ENCODE measurements around the gene ZFAND4. TPM values are rescaled to one million over a fixed set of nuclear protein-coding genes. Genes with fewer than 3 reads are reported as not detected.

The ZFAND4 gene
- total RNA-seq, 6 experiments from 2014 or later, result 3.9 to 4.8 (median 4.3) TPM

DNA sequence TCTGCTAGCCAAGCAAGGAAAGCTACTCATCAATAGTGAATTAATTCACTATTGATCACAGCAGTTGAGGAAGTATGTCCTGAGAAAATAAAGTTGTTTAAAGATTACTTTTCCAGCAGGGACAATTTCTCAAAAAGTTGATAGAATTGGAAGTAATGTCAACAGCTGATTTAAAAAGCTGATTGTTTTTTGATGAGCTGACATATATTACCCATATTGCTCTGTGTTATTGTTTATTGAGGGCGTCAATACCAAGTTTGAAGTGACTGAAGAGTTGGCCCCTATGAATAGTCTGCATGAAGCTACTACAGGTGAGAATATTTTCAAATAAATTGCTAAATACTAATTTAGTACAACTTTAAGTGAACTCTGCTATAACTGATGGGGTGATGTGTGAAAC is 28.0 kb downstream of the ZFAND4 start:
- Mint-ChIP-seq H3K27me3 (ENCODE audit: insufficient read depth) (no peaks in the 10 kb centered on the region), H3K9me3 (no peaks in the 10 kb centered on the region), H3K4me3 (no peak overlapping the region), H3K36me3 (ENCODE audit: low read depth) (no peaks in the 10 kb centered on the region; the same call in 1 of the 2 replicates), H3K27ac (no peak overlapping the region), H3K4me1 (ENCODE audit: low read depth) (no peaks in the 10 kb centered on the region)
- TF ChIP-seq, protein P1, sequence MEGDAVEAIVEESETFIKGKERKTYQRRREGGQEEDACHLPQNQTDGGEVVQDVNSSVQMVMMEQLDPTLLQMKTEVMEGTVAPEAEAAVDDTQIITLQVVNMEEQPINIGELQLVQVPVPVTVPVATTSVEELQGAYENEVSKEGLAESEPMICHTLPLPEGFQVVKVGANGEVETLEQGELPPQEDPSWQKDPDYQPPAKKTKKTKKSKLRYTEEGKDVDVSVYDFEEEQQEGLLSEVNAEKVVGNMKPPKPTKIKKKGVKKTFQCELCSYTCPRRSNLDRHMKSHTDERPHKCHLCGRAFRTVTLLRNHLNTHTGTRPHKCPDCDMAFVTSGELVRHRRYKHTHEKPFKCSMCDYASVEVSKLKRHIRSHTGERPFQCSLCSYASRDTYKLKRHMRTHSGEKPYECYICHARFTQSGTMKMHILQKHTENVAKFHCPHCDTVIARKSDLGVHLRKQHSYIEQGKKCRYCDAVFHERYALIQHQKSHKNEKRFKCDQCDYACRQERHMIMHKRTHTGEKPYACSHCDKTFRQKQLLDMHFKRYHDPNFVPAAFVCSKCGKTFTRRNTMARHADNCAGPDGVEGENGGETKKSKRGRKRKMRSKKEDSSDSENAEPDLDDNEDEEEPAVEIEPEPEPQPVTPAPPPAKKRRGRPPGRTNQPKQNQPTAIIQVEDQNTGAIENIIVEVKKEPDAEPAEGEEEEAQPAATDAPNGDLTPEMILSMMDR (IDR thresholded peaks at IDR 0.05), result no peak
- DNase-seq, result no peak

DNA sequence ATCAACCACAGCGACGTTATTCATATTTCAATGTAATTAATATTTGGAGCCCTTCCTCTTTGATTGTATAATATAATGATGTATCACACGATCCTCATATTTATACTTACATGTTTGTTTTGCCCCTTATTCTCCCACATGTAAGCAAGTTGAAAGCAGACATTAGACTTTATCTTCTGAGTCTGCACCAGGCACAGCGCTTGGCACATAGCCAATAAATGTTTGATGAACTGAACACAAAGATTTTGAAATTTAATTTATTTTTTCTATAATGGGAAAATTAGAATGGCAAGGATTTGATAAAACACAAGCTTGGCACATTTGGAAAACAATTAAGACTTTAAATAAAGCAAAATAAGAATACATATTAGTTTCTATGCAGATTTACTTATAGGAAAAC is 31.6 kb downstream of the ZFAND4 start:
- DNase-seq, result no peak
- H3K36me3 Mint-ChIP-seq (ENCODE audit: low read depth), result no peaks in the 10 kb centered on the region; the same call in 1 of the 2 replicates
- no peak overlapping the region for H3K4me3 Mint-ChIP-seq
- TF ChIP-seq, protein P1 (IDR thresholded peaks at IDR 0.05), result no peak
- no peaks in the 10 kb centered on the region for H3K9me3 Mint-ChIP-seq
- H3K27me3 Mint-ChIP-seq (ENCODE audit: insufficient read depth), result no peaks in the 10 kb centered on the region
- H3K4me1 Mint-ChIP-seq (ENCODE audit: low read depth), result no peaks in the 10 kb centered on the region
- H3K27ac Mint-ChIP-seq, result no peak overlapping the region

DNA sequence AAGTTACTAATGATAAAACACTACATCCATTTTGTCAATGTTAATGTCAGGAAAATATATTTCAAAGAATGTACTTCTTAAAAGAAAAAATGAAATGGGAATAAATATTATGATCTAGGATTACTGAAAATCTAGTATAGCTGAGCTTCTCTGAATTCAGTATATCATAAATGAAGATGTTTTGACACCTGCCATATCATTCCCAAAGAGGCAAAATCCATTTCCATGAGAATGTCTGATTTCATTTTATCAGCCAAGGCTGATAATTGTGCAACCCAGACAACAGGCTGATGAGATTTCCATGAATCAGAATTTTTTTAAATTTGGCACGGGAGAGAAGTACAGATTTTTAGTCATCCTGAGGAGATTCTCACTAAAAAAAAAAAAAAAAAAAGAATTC is 32.5 kb downstream of the ZFAND4 start:
- Mint-ChIP-seq H3K27ac (no peak overlapping the region), H3K9me3 (peaks cover 4% of the 10 kb centered on the region; the same call in 1 of the 2 replicates), H3K4me3 (no peak overlapping the region), H3K4me1 (ENCODE audit: low read depth) (no peaks in the 10 kb centered on the region), H3K36me3 (ENCODE audit: low read depth) (peaks cover 5% of the 10 kb centered on the region; the same call in 1 of the 2 replicates), H3K27me3 (ENCODE audit: insufficient read depth) (no peaks in the 10 kb centered on the region; the same call in 1 of the 2 replicates)
- no peak for DNase-seq
- TF ChIP-seq, protein P1 (IDR thresholded peaks at IDR 0.05), result no peak

DNA sequence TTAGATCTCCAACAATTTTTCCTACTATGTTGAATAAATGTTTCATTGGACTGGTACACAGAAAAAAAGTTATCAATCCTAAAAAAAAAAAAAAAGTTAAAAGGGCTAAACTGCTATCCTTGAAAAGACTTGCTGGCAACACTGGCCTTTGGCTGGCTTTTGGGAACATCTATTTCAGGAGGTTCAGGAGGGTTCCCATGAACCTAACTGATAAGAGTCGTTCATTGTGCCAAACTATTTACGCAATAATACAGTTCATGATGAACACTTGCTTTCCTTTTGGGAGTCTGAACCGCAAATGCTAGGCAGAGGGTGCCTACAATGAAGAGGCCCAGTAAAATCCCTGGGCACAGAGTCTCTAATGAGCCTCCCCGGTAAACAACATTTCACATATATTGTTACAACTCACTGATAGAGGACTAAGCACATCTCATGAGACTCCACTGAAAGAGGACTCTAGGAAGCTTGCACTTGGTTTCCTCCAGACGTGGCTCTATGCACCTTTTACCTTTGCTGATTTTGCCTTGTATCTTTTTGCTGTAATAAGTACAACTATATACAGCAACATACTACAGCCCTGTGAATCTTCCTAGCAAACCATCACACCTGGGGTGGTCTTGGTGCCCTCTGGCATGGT is 45.0 kb downstream of the ZFAND4 start:
- TF ChIP-seq, protein P1 (IDR thresholded peaks at IDR 0.05), result no peak
- no peaks in the 10 kb centered on the region; the same call in 1 of the 2 replicates for H3K27me3 Mint-ChIP-seq (ENCODE audit: insufficient read depth)
- DNase-seq, result no peak
- H3K4me3 Mint-ChIP-seq, result no peak overlapping the region
- no peaks in the 10 kb centered on the region for H3K36me3 Mint-ChIP-seq (ENCODE audit: low read depth)
- H3K27ac Mint-ChIP-seq, result no peak overlapping the region
- no peaks in the 10 kb centered on the region for H3K4me1 Mint-ChIP-seq (ENCODE audit: low read depth)
- no peaks in the 10 kb centered on the region for H3K9me3 Mint-ChIP-seq

DNA sequence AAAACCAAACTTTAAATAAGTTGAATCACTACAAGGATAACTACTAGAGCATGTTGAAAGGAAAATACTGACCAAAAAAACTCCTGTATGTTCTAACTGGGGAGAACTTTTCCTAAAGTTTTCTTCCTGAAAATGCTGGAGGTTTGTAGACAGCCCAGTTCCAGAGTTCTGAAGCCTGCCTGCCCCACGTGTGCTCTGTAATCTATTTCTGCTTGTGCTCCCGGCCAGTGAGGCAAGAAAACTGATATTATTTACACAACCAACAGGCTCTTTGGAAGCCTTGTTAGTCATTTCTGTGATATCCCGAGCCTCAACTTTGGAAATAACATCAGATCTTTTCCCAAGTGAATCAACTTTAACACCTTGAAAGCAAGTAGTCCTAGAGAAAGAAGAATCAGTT is 46.7 kb downstream of the ZFAND4 start:
- no peaks in the 10 kb centered on the region for H3K4me1 Mint-ChIP-seq (ENCODE audit: low read depth)
- H3K27ac Mint-ChIP-seq, result no peak overlapping the region

More for the DNA sequence above, 46.7 kb downstream of the ZFAND4 start:
- H3K27me3 Mint-ChIP-seq (ENCODE audit: insufficient read depth), result no peaks in the 10 kb centered on the region; the same call in none of the 2 replicates
- H3K9me3 Mint-ChIP-seq, result no peaks in the 10 kb centered on the region
- H3K4me3 Mint-ChIP-seq, result no peak overlapping the region
- no peaks in the 10 kb centered on the region for H3K36me3 Mint-ChIP-seq (ENCODE audit: low read depth)
- TF ChIP-seq, protein P1 (IDR thresholded peaks at IDR 0.05), result no peak
- DNase-seq, result no peak

Measured in HFFc6 (cell line).